HepG2 (cell line): Measurements from ENCODE around the gene PLEKHA8. TPM values are rescaled to one million over a fixed set of nuclear protein-coding genes. Genes with fewer than 3 reads are reported as not detected.

ENCODE experiments used
- DZIP1 ChIP-seq: sonication (generic); formaldehyde crosslinking; IDR thresholded peaks from 2 replicates; pipeline ENCODE4 v1.5.0; 2020; ENCODE audit warnings: mild to moderate bottlenecking, missing genetic modification reagents
- GATAD2A ChIP-seq: IDR thresholded peaks from 2 replicates; pipeline ENCODE4 v1.6.1; 2016
- MTA1 ChIP-seq: sonication (generic); formaldehyde crosslinking; IDR thresholded peaks from 2 replicates; pipeline ENCODE4 v1.4.0; 2020; ENCODE audit warnings: missing genetic modification reagents, mild to moderate bottlenecking, borderline replicate concordance
- MZF1 ChIP-seq: sonication (generic); formaldehyde crosslinking; IDR thresholded peaks from 2 replicates; pipeline ENCODE4 v1.8.1; 2023; ENCODE audit warnings: mild to moderate bottlenecking, missing genetic modification reagents, borderline replicate concordance
- NFYC ChIP-seq: IDR thresholded peaks from 2 replicates; pipeline ENCODE4 v1.6.1; 2016; ENCODE audit warnings: missing genetic modification reagents, missing compliant biosample characterization
- POLR2AphosphoS2 ChIP-seq: IDR thresholded peaks from 2 replicates; pipeline ENCODE4 v1.6.1; 2011; ENCODE audit warnings: low read depth, low read length, improper control_type of control experiment
- UBTF ChIP-seq: sonication (generic); formaldehyde crosslinking; IDR thresholded peaks from 2 replicates; pipeline ENCODE4 v1.4.0; 2020; ENCODE audit warnings: mild to moderate bottlenecking, missing genetic modification reagents
- ZNF468 ChIP-seq: sonication (generic); formaldehyde crosslinking; IDR thresholded peaks from 2 replicates; pipeline ENCODE4 v1.8.0; 2022; ENCODE audit warnings: mild to moderate bottlenecking, moderate library complexity, missing genetic modification reagents
- ZNF747 ChIP-seq: sonication (generic); formaldehyde crosslinking; IDR thresholded peaks from 2 replicates; pipeline ENCODE4 v1.8.1; 2023; ENCODE audit warnings: missing genetic modification reagents, mild to moderate bottlenecking, borderline replicate concordance
- polyA plus RNA-seq, 8 experiments: library from polyadenylated mRNA; depleted of rRNA in 3 of 8; stranded (reverse) in 7 of 8; unstranded in 1 of 8; fragments of >200 nt; fragmentation: Illumina TruSeq in 4 of 8; extraction: Trizol in 4 of 8; gene quantifications; 2 replicates each; pipeline versions ENCODE4 v1.2.1 to v1.2.3, GENCODE V29; 2011 to 2016; ENCODE audit warnings: low read depth in 4 of 8, missing spikeins in 1 of 8, mixed read lengths in 1 of 8; ENCODE audit not compliant: insufficient read depth in 1 of 8
- total RNA-seq, 5 experiments: library from RNA; depleted of rRNA; stranded (reverse); fragments of >200 nt; fragmentation: Illumina TruSeq; extraction: Trizol; gene quantifications; 2 replicates each; pipeline ENCODE4 v1.2.3, GENCODE V29; 2016; ENCODE audit warnings: low read depth in 1 of 5
- TF ChIP-seq, protein P1 (sequence below): sonication (generic); formaldehyde crosslinking; IDR thresholded peaks from 2 replicates; pipeline ENCODE4 v1.4.0; 2020; ENCODE audit warnings: missing genetic modification reagents
- TF ChIP-seq, protein P2 (sequence below): sonication (generic); formaldehyde crosslinking; IDR thresholded peaks from 2 replicates; pipeline ENCODE4 v1.4.0; 2020; ENCODE audit warnings: missing genetic modification reagents, borderline replicate concordance

The PLEKHA8 gene
- total and polyA plus RNA-seq, 2 of the 13 experiments (the other 11 are each of a cell fraction or from before 2014, with no cell fraction given), result 12.5 to 26.4 TPM

GRCh38 chr7:30135301-30136116, 107.3 kb downstream of the PLEKHA8 start (continued):
- TF ChIP-seq UBTF (CRISPR knock-in tag), result peak; percentile 56
- TF ChIP-seq ZNF747 (CRISPR knock-in tag), result 0 out of 2 replicates have a peak, but pooled peaks have one; percentile 14
- TF ChIP-seq ZNF468 (CRISPR knock-in tag), result no peak
- TF ChIP-seq NFYC, result no peak
- TF ChIP-seq, protein P1, sequence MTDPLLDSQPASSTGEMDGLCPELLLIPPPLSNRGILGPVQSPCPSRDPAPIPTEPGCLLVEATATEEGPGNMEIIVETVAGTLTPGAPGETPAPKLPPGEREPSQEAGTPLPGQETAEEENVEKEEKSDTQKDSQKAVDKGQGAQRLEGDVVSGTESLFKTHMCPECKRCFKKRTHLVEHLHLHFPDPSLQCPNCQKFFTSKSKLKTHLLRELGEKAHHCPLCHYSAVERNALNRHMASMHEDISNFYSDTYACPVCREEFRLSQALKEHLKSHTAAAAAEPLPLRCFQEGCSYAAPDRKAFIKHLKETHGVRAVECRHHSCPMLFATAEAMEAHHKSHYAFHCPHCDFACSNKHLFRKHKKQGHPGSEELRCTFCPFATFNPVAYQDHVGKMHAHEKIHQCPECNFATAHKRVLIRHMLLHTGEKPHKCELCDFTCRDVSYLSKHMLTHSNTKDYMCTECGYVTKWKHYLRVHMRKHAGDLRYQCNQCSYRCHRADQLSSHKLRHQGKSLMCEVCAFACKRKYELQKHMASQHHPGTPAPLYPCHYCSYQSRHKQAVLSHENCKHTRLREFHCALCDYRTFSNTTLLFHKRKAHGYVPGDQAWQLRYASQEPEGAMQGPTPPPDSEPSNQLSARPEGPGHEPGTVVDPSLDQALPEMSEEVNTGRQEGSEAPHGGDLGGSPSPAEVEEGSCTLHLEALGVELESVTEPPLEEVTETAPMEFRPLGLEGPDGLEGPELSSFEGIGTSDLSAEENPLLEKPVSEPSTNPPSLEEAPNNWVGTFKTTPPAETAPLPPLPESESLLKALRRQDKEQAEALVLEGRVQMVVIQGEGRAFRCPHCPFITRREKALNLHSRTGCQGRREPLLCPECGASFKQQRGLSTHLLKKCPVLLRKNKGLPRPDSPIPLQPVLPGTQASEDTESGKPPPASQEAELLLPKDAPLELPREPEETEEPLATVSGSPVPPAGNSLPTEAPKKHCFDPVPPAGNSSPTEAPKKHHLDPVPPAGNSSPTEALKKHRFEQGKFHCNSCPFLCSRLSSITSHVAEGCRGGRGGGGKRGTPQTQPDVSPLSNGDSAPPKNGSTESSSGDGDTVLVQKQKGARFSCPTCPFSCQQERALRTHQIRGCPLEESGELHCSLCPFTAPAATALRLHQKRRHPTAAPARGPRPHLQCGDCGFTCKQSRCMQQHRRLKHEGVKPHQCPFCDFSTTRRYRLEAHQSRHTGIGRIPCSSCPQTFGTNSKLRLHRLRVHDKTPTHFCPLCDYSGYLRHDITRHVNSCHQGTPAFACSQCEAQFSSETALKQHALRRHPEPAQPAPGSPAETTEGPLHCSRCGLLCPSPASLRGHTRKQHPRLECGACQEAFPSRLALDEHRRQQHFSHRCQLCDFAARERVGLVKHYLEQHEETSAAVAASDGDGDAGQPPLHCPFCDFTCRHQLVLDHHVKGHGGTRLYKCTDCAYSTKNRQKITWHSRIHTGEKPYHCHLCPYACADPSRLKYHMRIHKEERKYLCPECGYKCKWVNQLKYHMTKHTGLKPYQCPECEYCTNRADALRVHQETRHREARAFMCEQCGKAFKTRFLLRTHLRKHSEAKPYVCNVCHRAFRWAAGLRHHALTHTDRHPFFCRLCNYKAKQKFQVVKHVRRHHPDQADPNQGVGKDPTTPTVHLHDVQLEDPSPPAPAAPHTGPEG, result no peak
- no peak for TF ChIP-seq MZF1 (CRISPR knock-in tag)
- TF ChIP-seq GATAD2A (CRISPR knock-in tag), result peak; percentile 34; the same call in 1 of the 2 replicates
- TF ChIP-seq, protein P2, sequence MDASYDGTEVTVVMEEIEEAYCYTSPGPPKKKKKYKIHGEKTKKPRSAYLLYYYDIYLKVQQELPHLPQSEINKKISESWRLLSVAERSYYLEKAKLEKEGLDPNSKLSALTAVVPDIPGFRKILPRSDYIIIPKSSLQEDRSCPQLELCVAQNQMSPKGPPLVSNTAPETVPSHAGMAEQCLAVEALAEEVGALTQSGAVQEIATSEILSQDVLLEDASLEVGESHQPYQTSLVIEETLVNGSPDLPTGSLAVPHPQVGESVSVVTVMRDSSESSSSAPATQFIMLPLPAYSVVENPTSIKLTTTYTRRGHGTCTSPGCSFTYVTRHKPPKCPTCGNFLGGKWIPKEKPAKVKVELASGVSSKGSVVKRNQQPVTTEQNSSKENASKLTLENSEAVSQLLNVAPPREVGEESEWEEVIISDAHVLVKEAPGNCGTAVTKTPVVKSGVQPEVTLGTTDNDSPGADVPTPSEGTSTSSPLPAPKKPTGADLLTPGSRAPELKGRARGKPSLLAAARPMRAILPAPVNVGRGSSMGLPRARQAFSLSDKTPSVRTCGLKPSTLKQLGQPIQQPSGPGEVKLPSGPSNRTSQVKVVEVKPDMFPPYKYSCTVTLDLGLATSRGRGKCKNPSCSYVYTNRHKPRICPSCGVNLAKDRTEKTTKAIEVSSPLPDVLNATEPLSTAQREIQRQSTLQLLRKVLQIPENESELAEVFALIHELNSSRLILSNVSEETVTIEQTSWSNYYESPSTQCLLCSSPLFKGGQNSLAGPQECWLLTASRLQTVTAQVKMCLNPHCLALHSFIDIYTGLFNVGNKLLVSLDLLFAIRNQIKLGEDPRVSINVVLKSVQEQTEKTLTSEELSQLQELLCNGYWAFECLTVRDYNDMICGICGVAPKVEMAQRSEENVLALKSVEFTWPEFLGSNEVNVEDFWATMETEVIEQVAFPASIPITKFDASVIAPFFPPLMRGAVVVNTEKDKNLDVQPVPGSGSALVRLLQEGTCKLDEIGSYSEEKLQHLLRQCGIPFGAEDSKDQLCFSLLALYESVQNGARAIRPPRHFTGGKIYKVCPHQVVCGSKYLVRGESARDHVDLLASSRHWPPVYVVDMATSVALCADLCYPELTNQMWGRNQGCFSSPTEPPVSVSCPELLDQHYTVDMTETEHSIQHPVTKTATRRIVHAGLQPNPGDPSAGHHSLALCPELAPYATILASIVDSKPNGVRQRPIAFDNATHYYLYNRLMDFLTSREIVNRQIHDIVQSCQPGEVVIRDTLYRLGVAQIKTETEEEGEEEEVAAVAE (CRISPR knock-in tag), result no peak
- peak; percentile 58; the same call in 1 of the 2 replicates for TF ChIP-seq DZIP1
- no peak for TF ChIP-seq POLR2AphosphoS2
- peak; percentile 51; the same call in 1 of the 2 replicates for TF ChIP-seq MTA1
